Measurements from ENCODE around the gene MYPOP. TPM values are rescaled to one million over a fixed set of nuclear protein-coding genes. Genes with fewer than 3 reads are reported as not detected.

The MYPOP gene
- total and polyA plus RNA-seq, 4 donors, result 0.70 to 3.0 (median 1.3) TPM

- TF ChIP-seq, protein P1, sequence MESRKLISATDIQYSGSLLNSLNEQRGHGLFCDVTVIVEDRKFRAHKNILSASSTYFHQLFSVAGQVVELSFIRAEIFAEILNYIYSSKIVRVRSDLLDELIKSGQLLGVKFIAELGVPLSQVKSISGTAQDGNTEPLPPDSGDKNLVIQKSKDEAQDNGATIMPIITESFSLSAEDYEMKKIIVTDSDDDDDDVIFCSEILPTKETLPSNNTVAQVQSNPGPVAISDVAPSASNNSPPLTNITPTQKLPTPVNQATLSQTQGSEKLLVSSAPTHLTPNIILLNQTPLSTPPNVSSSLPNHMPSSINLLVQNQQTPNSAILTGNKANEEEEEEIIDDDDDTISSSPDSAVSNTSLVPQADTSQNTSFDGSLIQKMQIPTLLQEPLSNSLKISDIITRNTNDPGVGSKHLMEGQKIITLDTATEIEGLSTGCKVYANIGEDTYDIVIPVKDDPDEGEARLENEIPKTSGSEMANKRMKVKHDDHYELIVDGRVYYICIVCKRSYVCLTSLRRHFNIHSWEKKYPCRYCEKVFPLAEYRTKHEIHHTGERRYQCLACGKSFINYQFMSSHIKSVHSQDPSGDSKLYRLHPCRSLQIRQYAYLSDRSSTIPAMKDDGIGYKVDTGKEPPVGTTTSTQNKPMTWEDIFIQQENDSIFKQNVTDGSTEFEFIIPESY (IDR thresholded peaks at IDR 0.05), result no peak
- TF ChIP-seq RXRA (IDR thresholded peaks at IDR 0.05) (no peak), FOXA2 (IDR thresholded peaks at IDR 0.05) (no peak), GABPA (IDR thresholded peaks at IDR 0.05 in 1 of 2, conservative IDR thresholded peaks at IDR 0.05 in 1 of 2) (no peak)
Measured at GRCh38 chr19:45900738-45901431, 1.5 kb downstream of the MYPOP start (continued).

DNA sequence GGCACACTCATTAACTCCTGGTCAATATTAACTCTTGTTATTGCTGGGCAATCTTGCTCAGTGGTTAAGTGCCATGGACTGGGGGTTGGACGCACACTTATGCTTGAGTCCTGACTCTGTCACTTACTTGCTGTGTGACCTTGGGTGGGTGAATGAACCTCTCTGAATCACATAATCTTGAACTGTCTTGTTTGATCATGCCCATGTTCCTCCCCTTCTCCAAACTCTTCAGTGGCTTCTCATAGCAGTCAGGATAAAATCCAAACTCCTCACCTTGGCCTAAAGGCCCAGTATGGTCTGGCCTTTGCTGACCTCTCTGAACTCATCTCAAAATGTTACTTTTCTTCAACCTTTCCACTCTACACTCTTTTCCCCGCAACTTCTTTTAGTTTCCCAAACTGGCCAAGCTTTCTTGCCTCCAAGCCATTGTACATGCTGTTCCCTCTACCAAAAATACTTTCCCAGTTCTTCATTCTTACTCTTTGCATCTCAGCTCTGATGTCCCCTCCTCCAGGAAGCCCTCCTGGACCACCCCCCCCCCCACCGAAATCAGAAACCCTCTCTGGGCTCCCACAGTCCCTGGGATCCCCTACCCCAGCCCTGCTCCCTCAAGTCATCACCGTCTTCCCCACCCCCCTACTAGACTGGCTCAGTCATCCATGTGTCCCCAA, 2.4 kb downstream of the MYPOP start:
- H3K27ac ChIP-seq (ENCODE audit: low read depth in 1 of 2, low read length in 2 of 2), result no peak overlapping the region
- DNase-seq (ENCODE audit: low spot score), result no peak
- TF ChIP-seq, protein P1 (IDR thresholded peaks at IDR 0.05), result no peak
- TF ChIP-seq FOXA1 (IDR thresholded peaks at IDR 0.05) (no peak), TAF1 (conservative IDR thresholded peaks at IDR 0.05) (no peak), ATF3 (IDR thresholded peaks at IDR 0.05) (no peak), SP1 (IDR thresholded peaks at IDR 0.05) (no peak), YY1 (IDR thresholded peaks at IDR 0.05) (no peak), NR2F2 (IDR thresholded peaks at IDR 0.05) (no peak), HNF4A (conservative IDR thresholded peaks at IDR 0.05) (no peak), RXRA (IDR thresholded peaks at IDR 0.05) (no peak), CTCF (IDR thresholded peaks at IDR 0.05; ENCODE audit: low read depth, low read length, missing input control) (no peak), GABPA (IDR thresholded peaks at IDR 0.05 in 1 of 2, conservative IDR thresholded peaks at IDR 0.05 in 1 of 2) (no peak), RAD21 (IDR thresholded peaks at IDR 0.05) (no peak), FOXA2 (IDR thresholded peaks at IDR 0.05) (no peak), EGR1 (IDR thresholded peaks at IDR 0.05; ENCODE audit: low read depth in 2 of 2) (no peak)
- TF ChIP-seq, protein P2, sequence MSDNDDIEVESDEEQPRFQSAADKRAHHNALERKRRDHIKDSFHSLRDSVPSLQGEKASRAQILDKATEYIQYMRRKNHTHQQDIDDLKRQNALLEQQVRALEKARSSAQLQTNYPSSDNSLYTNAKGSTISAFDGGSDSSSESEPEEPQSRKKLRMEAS (IDR thresholded peaks at IDR 0.05), result no peak
- TF ChIP-seq, protein P3, sequence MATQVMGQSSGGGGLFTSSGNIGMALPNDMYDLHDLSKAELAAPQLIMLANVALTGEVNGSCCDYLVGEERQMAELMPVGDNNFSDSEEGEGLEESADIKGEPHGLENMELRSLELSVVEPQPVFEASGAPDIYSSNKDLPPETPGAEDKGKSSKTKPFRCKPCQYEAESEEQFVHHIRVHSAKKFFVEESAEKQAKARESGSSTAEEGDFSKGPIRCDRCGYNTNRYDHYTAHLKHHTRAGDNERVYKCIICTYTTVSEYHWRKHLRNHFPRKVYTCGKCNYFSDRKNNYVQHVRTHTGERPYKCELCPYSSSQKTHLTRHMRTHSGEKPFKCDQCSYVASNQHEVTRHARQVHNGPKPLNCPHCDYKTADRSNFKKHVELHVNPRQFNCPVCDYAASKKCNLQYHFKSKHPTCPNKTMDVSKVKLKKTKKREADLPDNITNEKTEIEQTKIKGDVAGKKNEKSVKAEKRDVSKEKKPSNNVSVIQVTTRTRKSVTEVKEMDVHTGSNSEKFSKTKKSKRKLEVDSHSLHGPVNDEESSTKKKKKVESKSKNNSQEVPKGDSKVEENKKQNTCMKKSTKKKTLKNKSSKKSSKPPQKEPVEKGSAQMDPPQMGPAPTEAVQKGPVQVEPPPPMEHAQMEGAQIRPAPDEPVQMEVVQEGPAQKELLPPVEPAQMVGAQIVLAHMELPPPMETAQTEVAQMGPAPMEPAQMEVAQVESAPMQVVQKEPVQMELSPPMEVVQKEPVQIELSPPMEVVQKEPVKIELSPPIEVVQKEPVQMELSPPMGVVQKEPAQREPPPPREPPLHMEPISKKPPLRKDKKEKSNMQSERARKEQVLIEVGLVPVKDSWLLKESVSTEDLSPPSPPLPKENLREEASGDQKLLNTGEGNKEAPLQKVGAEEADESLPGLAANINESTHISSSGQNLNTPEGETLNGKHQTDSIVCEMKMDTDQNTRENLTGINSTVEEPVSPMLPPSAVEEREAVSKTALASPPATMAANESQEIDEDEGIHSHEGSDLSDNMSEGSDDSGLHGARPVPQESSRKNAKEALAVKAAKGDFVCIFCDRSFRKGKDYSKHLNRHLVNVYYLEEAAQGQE (IDR thresholded peaks at IDR 0.05), result no peak
- no peaks in the 10 kb centered on the region for H3K27me3 ChIP-seq (ENCODE audit: control insufficient read depth in 4 of 4, insufficient read depth in 4 of 4, low read length in 3 of 4)
- H3K36me3 ChIP-seq (ENCODE audit: control insufficient read depth in 4 of 4, insufficient read depth in 3 of 4, low read depth in 1 of 4, low read length in 3 of 4), result peaks cover 3 to 10% (median 4%) of the 10 kb centered on the region in 4 donors
- H3K4me3 ChIP-seq (ENCODE audit: low read depth in 1 of 3, low read length in 3 of 3), result no peak overlapping the region
- H3K9ac ChIP-seq (ENCODE audit: low read depth in 1 of 2, low read length in 2 of 2), result no peak overlapping the region
- peaks cover 9 to 27% (median 15%) of the 10 kb centered on the region in 4 donors for H3K4me1 ChIP-seq (ENCODE audit: control insufficient read depth in 4 of 4, insufficient read depth in 4 of 4, low read length in 3 of 4)
- H3K9me3 ChIP-seq (ENCODE audit: control insufficient read depth in 4 of 4, low read length in 3 of 4), result no peaks in the 10 kb centered on the region
- 97% methylated on average over 4 of the region's 4 CpGs for WGBS
